OCI-LY3 (cell line): Measurements from ENCODE around the gene TMEM267.

Experiments used
- EZH2phosphoT487 ChIP-seq: fragments of 200-600 bp; shearing (Covaris generic); IDR thresholded peaks from 2 replicates; pipeline ENCODE4 v1.6.1; 2018; ENCODE audit warnings: antibody characterized with exemption, mixed run types, low read depth
- TF ChIP-seq, protein P1 (sequence below): fragments of 200-600, 300-600 bp; sonication (generic); IDR thresholded peaks from 2 replicates; pipeline ENCODE4 v1.5.1; 2014; ENCODE audit warnings: antibody characterized with exemption, low read length, low read depth

GRCh38 chr5:43412644-43413043, 71.0 kb downstream of the TMEM267 start:
- TF ChIP-seq, protein P1, sequence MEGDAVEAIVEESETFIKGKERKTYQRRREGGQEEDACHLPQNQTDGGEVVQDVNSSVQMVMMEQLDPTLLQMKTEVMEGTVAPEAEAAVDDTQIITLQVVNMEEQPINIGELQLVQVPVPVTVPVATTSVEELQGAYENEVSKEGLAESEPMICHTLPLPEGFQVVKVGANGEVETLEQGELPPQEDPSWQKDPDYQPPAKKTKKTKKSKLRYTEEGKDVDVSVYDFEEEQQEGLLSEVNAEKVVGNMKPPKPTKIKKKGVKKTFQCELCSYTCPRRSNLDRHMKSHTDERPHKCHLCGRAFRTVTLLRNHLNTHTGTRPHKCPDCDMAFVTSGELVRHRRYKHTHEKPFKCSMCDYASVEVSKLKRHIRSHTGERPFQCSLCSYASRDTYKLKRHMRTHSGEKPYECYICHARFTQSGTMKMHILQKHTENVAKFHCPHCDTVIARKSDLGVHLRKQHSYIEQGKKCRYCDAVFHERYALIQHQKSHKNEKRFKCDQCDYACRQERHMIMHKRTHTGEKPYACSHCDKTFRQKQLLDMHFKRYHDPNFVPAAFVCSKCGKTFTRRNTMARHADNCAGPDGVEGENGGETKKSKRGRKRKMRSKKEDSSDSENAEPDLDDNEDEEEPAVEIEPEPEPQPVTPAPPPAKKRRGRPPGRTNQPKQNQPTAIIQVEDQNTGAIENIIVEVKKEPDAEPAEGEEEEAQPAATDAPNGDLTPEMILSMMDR = no peak
- no peak for TF ChIP-seq EZH2phosphoT487
